HepG2 (cell line): ENCODE measurements around the gene MLLT10. TPM values are rescaled to one million over a fixed set of nuclear protein-coding genes. Genes with fewer than 3 reads are reported as not detected.

Source experiments
- RBM39 ChIP-seq: fragments of 200-400 bp; formaldehyde crosslinking; IDR thresholded peaks from one replicate; pipeline ENCODE4 v1.6.1; 2018; ENCODE audit warnings: antibody characterized with exemption, mild to moderate bottlenecking, low read depth, low read length; ENCODE audit not compliant: poor library complexity, severe bottlenecking
- SAP130 ChIP-seq: IDR thresholded peaks from 2 replicates; pipeline ENCODE4 v1.6.1; 2016; ENCODE audit warnings: low read depth
- TMF1 ChIP-seq: sonication (generic); formaldehyde crosslinking; IDR thresholded peaks from 2 replicates; pipeline ENCODE4 v1.8.1; 2022; ENCODE audit warnings: low read depth, missing genetic modification reagents
- ZFP1 ChIP-seq: IDR thresholded peaks from 2 replicates; pipeline ENCODE4 v1.6.1; 2016
- ZNF281 ChIP-seq: sonication (generic); formaldehyde crosslinking; IDR thresholded peaks from 2 replicates; pipeline ENCODE4 v1.4.0; 2020; ENCODE audit warnings: missing genetic modification reagents, borderline replicate concordance
- ZNF710 ChIP-seq: sonication (generic); formaldehyde crosslinking; IDR thresholded peaks from 2 replicates; pipeline ENCODE4 v1.5.0; 2020; ENCODE audit warnings: mild to moderate bottlenecking, missing genetic modification reagents, borderline replicate concordance
- polyA plus RNA-seq, 8 experiments: library from polyadenylated mRNA; depleted of rRNA in 3 of 8; stranded (reverse) in 7 of 8; unstranded in 1 of 8; fragments of >200 nt; fragmentation: Illumina TruSeq in 4 of 8; extraction: Trizol in 4 of 8; gene quantifications; 2 replicates each; pipeline versions ENCODE4 v1.2.1 to v1.2.3, GENCODE V29; 2011 to 2016; ENCODE audit warnings: low read depth in 4 of 8, missing spikeins in 1 of 8, mixed read lengths in 1 of 8; ENCODE audit not compliant: insufficient read depth in 1 of 8
- total RNA-seq, 5 experiments: library from RNA; depleted of rRNA; stranded (reverse); fragments of >200 nt; fragmentation: Illumina TruSeq; extraction: Trizol; gene quantifications; 2 replicates each; pipeline ENCODE4 v1.2.3, GENCODE V29; 2016; ENCODE audit warnings: low read depth in 1 of 5
- TF ChIP-seq, protein P1 (sequence below): sonication (generic); formaldehyde crosslinking; IDR thresholded peaks from 2 replicates; pipeline ENCODE4 v1.4.0; 2020; ENCODE audit warnings: mild to moderate bottlenecking, missing genetic modification reagents
- TF ChIP-seq, protein P2 (sequence below): sonication (generic); formaldehyde crosslinking; IDR thresholded peaks from 2 replicates; pipeline ENCODE4 v1.5.0; 2020; ENCODE audit warnings: mild to moderate bottlenecking, missing genetic modification reagents
- TF ChIP-seq, protein P3 (sequence below): sonication (generic); formaldehyde crosslinking; IDR thresholded peaks from 2 replicates; pipeline ENCODE4 v1.4.0; 2020; ENCODE audit warnings: missing genetic modification reagents; ENCODE audit errors: not compliant biosample characterization

MLLT10 gene
- total and polyA plus RNA-seq, 2 of the 13 experiments (the other 11 are each of a cell fraction or from before 2014, with no cell fraction given): 51.3 to 84.1 TPM

DNA sequence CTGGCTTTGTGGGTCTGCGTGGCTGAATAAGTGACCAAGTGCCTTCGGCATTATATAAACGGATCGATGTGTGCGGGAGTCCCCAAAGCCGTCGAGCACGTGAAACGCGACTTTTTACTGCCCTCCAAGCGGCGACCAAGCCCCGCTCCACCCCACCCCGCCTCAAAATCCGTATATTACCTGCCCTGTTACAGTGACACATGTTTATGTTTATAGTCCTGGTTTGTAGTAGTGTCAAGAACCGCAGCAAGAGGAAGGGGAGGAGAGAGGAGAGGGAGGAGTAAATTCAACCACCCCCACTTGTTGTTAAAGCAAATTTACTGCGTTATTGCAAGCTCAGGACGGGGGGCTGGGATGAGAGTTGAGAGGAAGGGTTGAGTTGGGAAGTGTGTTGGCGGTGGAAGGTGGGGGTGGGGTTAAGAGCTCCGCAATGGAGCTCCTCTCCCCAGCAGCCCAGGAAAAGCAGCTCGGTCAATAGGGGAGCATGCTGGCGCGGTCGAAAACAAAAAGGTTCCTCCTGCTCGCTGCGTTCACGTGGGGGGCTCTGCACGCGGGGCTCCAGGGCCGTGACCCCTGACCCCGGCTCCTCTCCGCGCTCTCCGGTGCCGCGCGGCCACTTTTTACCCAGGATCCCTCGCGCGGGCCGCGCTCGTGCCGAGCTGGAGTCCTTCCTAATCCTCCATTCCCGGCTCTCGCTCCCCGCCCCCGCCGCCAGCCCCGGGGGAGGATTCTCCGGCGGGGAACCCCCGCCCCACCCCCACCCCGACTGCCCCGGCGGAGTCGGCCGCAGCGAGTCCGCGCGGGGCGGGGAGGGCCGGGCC lies 8.5 kb upstream of the MLLT10 start, which contains the start of gene SKIDA1 (continued):
- TF ChIP-seq, protein P1, sequence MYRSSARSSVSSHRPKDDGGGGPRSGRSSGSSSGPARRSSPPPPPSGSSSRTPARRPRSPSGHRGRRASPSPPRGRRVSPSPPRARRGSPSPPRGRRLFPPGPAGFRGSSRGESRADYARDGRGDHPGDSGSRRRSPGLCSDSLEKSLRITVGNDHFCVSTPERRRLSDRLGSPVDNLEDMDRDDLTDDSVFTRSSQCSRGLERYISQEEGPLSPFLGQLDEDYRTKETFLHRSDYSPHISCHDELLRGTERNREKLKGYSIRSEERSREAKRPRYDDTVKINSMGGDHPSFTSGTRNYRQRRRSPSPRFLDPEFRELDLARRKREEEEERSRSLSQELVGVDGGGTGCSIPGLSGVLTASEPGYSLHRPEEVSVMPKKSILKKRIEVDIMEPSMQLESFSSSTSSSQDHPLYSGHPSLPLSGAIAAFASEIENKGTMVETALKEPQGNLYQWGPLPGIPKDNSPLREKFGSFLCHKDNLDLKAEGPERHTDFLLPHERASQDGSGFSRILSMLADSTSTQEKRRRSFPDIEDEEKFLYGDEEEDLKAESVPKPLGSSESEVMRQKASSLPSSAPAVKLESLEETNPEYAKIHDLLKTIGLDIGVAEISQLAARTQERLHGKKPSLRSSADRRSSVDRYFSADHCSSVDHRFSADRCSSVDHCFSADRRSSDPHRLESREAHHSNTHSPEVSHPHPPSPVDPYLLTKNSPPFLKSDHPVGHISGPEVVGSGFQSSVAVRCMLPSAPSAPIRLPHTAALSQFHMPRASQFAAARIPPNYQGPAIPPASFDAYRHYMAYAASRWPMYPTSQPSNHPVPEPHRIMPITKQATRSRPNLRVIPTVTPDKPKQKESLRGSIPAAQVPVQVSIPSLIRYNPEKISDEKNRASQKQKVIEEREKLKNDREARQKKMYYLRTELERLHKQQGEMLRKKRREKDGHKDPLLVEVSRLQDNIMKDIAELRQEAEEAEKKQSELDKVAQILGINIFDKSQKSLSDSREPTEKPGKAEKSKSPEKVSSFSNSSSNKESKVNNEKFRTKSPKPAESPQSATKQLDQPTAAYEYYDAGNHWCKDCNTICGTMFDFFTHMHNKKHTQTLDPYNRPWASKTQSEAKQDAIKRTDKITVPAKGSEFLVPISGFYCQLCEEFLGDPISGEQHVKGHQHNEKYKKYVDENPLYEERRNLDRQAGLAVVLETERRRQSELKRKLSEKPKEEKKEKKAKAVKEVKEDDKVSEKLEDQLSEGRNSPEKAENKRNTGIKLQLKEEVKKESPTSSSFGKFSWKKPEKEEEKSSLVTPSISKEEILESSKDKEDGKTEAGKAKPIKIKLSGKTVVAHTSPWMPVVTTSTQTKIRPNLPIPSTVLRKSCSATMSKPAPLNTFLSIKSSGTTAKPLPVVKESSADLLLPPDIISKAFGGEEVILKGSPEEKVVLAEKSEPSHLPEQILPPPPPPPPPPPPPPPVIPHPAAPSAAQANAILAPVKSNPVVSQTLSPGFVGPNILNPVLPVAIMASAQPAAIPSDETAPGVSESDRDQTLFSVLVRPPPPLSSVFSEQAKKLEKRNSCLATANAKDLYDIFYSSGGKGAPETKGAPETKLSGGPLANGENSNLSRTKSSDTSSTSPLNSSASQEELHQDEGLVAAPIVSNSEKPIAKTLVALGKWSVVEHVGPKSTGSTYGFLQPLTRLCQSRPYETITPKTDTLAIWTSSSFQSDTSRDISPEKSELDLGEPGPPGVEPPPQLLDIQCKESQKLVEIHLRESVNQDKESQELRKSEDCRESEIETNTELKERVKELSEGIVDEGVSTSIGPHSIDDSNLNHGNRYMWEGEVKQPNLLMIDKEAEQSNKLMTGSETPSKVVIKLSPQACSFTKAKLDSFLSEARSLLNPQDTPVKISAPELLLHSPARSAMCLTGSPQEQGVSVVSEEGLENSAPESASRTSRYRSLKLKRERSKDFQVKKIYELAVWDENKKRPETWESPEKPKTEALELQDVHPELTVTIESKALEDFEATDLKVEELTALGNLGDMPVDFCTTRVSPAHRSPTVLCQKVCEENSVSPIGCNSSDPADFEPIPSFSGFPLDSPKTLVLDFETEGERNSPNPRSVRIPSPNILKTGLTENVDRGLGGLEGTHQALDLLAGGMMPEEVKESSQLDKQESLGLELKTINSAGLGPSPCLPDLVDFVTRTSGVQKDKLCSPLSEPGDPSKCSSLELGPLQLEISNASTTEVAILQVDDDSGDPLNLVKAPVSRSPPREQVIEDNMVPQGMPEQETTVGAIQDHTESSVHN (CRISPR knock-in tag): peak; percentile 11; the same call in 1 of the 2 replicates
- TF ChIP-seq ZNF281 (CRISPR knock-in tag): peak; percentile 90
- TF ChIP-seq, protein P2, sequence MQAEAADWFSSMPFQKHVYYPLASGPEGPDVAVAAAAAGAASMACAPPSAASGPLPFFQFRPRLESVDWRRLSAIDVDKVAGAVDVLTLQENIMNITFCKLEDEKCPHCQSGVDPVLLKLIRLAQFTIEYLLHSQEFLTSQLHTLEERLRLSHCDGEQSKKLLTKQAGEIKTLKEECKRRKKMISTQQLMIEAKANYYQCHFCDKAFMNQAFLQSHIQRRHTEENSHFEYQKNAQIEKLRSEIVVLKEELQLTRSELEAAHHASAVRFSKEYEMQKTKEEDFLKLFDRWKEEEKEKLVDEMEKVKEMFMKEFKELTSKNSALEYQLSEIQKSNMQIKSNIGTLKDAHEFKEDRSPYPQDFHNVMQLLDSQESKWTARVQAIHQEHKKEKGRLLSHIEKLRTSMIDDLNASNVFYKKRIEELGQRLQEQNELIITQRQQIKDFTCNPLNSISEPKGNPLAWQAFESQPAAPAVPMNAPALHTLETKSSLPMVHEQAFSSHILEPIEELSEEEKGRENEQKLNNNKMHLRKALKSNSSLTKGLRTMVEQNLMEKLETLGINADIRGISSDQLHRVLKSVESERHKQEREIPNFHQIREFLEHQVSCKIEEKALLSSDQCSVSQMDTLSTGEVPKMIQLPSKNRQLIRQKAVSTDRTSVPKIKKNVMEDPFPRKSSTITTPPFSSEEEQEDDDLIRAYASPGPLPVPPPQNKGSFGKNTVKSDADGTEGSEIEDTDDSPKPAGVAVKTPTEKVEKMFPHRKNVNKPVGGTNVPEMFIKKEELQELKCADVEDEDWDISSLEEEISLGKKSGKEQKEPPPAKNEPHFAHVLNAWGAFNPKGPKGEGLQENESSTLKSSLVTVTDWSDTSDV (CRISPR knock-in tag): 0 out of 2 replicates have a peak, but pooled peaks have one; percentile 52
- peak; percentile 77; the same call in 1 of the 2 replicates for TF ChIP-seq TMF1
- TF ChIP-seq SAP130 (CRISPR knock-in tag): peak; percentile 62
- TF ChIP-seq, protein P3, sequence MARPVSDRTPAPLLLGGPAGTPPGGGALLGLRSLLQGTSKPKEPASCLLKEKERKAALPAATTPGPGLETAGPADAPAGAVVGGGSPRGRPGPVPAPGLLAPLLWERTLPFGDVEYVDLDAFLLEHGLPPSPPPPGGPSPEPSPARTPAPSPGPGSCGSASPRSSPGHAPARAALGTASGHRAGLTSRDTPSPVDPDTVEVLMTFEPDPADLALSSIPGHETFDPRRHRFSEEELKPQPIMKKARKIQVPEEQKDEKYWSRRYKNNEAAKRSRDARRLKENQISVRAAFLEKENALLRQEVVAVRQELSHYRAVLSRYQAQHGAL (CRISPR knock-in tag): no peak
- peak; percentile 97 for TF ChIP-seq RBM39
- TF ChIP-seq ZNF710: peak; percentile 84
- TF ChIP-seq ZFP1 (CRISPR knock-in tag): peak; percentile 50; the same call in 1 of the 2 replicates
